Subcutaneous abdominal adipose tissue (tissue), 5 donors: ENCODE measurements around the gene ACOT7.

Experiments
- H3K27ac ChIP-seq: one replicate; pipeline ENCODE4 v1.7.0; 2013; ENCODE audit warnings: low read depth, mild to moderate bottlenecking, inconsistent platforms, low read length, moderate library complexity
- H3K27me3 ChIP-seq, 5 donors: one replicate each; pipeline ENCODE4 v1.7.0; 2013; ENCODE audit warnings: low read length in 5 of 5, inconsistent platforms in 1 of 5; ENCODE audit not compliant: control insufficient read depth in 5 of 5, insufficient read depth in 4 of 5
- H3K36me3 ChIP-seq, 5 donors: one replicate each; pipeline ENCODE4 v1.7.0; 2013; ENCODE audit warnings: low read length in 5 of 5; ENCODE audit not compliant: control insufficient read depth in 5 of 5, insufficient read depth in 5 of 5
- H3K4me1 ChIP-seq, 5 donors: one replicate each; pipeline ENCODE4 v1.7.0; 2013; ENCODE audit warnings: low read length in 5 of 5, mild to moderate bottlenecking in 3 of 5, moderate library complexity in 1 of 5; ENCODE audit not compliant: control insufficient read depth in 5 of 5, insufficient read depth in 5 of 5
- H3K4me3 ChIP-seq, 5 donors: one replicate each; pipeline ENCODE4 v1.7.0; 2013; ENCODE audit warnings: low read length in 5 of 5, low read depth in 1 of 5
- H3K9ac ChIP-seq, 5 donors: one replicate each; pipeline ENCODE4 v1.7.0; 2013; ENCODE audit warnings: low read length in 5 of 5, mild to moderate bottlenecking in 4 of 5, moderate library complexity in 3 of 5
- H3K9me3 ChIP-seq, 5 donors: one replicate each; pipeline ENCODE4 v1.7.0; 2013; ENCODE audit warnings: low read length in 5 of 5; ENCODE audit not compliant: control insufficient read depth in 5 of 5
- donor health status: healthy.
- donor health status: healthy.
- donor health status: healthy.
- donor health status: healthy.
- donor health status: healthy.

ACOT7 gene

GRCh38 chr1:6272868-6273267, 120.7 kb downstream of the ACOT7 start:
- Histone ChIP-seq H3K9ac (no peak overlapping the region), H3K4me1 (peaks cover 0 to 15% (median 10%) of the 10 kb centered on the region in 5 donors), H3K27ac (no peak overlapping the region), H3K36me3 (no peaks in the 10 kb centered on the region), H3K9me3 (no peaks in the 10 kb centered on the region), H3K4me3 (no peak overlapping the region), H3K27me3 (peaks cover 0 to 2% (median 0%) of the 10 kb centered on the region in 5 donors)

GRCh38 chr1:6272452-6272851, 121.1 kb downstream of the ACOT7 start:
- H3K27me3 ChIP-seq: peaks cover 0 to 2% (median 0%) of the 10 kb centered on the region in 5 donors
- no peaks in the 10 kb centered on the region for H3K9me3 ChIP-seq
- H3K4me1 ChIP-seq: peaks cover 0 to 15% (median 10%) of the 10 kb centered on the region in 5 donors
- H3K27ac ChIP-seq: no peak overlapping the region
- no peak overlapping the region for H3K9ac ChIP-seq
- H3K4me3 ChIP-seq: no peak overlapping the region
- no peaks in the 10 kb centered on the region for H3K36me3 ChIP-seq

- Histone ChIP-seq H3K4me1 (peaks cover 0 to 10% (median 8%) of the 10 kb centered on the region in 5 donors), H3K4me3 (no peak overlapping the region), H3K9ac (no peak overlapping the region)
Measured at GRCh38 chr1:6271554-6271953, 122.0 kb downstream of the ACOT7 start.

GRCh38 chr1:6271006-6271405, 122.6 kb downstream of the ACOT7 start:
- Histone ChIP-seq H3K4me1 (peaks cover 0 to 4% (median 3%) of the 10 kb centered on the region in 5 donors), H3K9me3 (no peaks in the 10 kb centered on the region), H3K36me3 (no peaks in the 10 kb centered on the region), H3K4me3 (no peak overlapping the region), H3K27ac (no peak overlapping the region), H3K9ac (no peak overlapping the region), H3K27me3 (peaks cover 0 to 2% (median 0%) of the 10 kb centered on the region in 5 donors)

More at GRCh38 chr1:6271554-6271953, 122.0 kb downstream of the ACOT7 start:
- Histone ChIP-seq H3K36me3 (no peaks in the 10 kb centered on the region), H3K27ac (no peak overlapping the region), H3K27me3 (peaks cover 0 to 2% (median 0%) of the 10 kb centered on the region in 5 donors), H3K9me3 (no peaks in the 10 kb centered on the region)

- Histone ChIP-seq H3K9ac (no peak overlapping the region), H3K4me1 (no peaks in the 10 kb centered on the region), H3K4me3 (no peak overlapping the region), H3K27me3 (peaks cover 0 to 2% (median 0%) of the 10 kb centered on the region in 5 donors), H3K27ac (no peak overlapping the region), H3K9me3 (no peaks in the 10 kb centered on the region), H3K36me3 (no peaks in the 10 kb centered on the region)
Measured at GRCh38 chr1:6270401-6270800, 123.2 kb downstream of the ACOT7 start.

- Histone ChIP-seq H3K9ac (no peak overlapping the region), H3K9me3 (no peaks in the 10 kb centered on the region), H3K4me1 (no peaks in the 10 kb centered on the region), H3K4me3 (no peak overlapping the region), H3K36me3 (no peaks in the 10 kb centered on the region), H3K27ac (no peak overlapping the region), H3K27me3 (peaks cover 0 to 2% (median 0%) of the 10 kb centered on the region in 5 donors)
Measured at GRCh38 chr1:6269720-6270400, 123.7 kb downstream of the ACOT7 start.

GRCh38 chr1:6269296-6269695, 124.3 kb downstream of the ACOT7 start:
- Histone ChIP-seq H3K27ac (no peak overlapping the region), H3K9me3 (no peaks in the 10 kb centered on the region), H3K9ac (no peak overlapping the region), H3K4me3 (no peak overlapping the region), H3K4me1 (peaks cover 0 to 2% (median 0%) of the 10 kb centered on the region in 5 donors), H3K36me3 (no peaks in the 10 kb centered on the region), H3K27me3 (peaks cover 0 to 2% (median 0%) of the 10 kb centered on the region in 5 donors)

GRCh38 chr1:6268415-6268814, 125.2 kb downstream of the ACOT7 start:
- no peak overlapping the region for H3K27ac ChIP-seq
- no peaks in the 10 kb centered on the region for H3K9me3 ChIP-seq
- no peaks in the 10 kb centered on the region for H3K36me3 ChIP-seq
- no peak overlapping the region for H3K4me3 ChIP-seq
- H3K9ac ChIP-seq: no peak overlapping the region
- H3K4me1 ChIP-seq: peaks cover under 1 to 11% (median 8%) of the 10 kb centered on the region in 5 donors
- peaks cover 0 to 2% (median 0%) of the 10 kb centered on the region in 5 donors for H3K27me3 ChIP-seq

GRCh38 chr1:6267686-6268322, 125.8 kb downstream of the ACOT7 start:
- H3K9me3 ChIP-seq: no peaks in the 10 kb centered on the region

GRCh38 chr1:6266641-6267040, 126.9 kb downstream of the ACOT7 start:
- Histone ChIP-seq H3K4me1 (peaks cover 2 to 27% (median 22%) of the 10 kb centered on the region in 5 donors), H3K27me3 (peaks cover 0 to 2% (median 0%) of the 10 kb centered on the region in 5 donors), H3K9me3 (no peaks in the 10 kb centered on the region), H3K27ac (no peak overlapping the region), H3K36me3 (no peaks in the 10 kb centered on the region), H3K4me3 (no peak overlapping the region), H3K9ac (no peak overlapping the region)

More at GRCh38 chr1:6267686-6268322, 125.8 kb downstream of the ACOT7 start:
- no peak overlapping the region for H3K4me3 ChIP-seq
- no peaks in the 10 kb centered on the region for H3K36me3 ChIP-seq
- peaks cover 0 to 2% (median 0%) of the 10 kb centered on the region in 5 donors for H3K27me3 ChIP-seq
- H3K9ac ChIP-seq: no peak overlapping the region
- peaks cover 2 to 17% (median 14%) of the 10 kb centered on the region in 5 donors for H3K4me1 ChIP-seq
- no peak overlapping the region for H3K27ac ChIP-seq
